GM23338 (cell line): ENCODE results near the gene GFRAL. TPM values are rescaled to one million over a fixed set of nuclear protein-coding genes. Genes with fewer than 3 reads are reported as not detected.

Source experiments
- STAT1 ChIP-seq: IDR thresholded peaks from one replicate; pipeline ENCODE4 v1.6.1; 2016; ENCODE audit warnings: antibody characterized with exemption; ENCODE audit not compliant: unreplicated experiment
- ZNF114 ChIP-seq: fragments of 250-450 bp; sonication (Bioruptor Pico); IDR thresholded peaks from 2 replicates; pipeline ENCODE4 v1.5.0; 2020; ENCODE audit warnings: mild to moderate bottlenecking, moderate library complexity
- polyA plus RNA-seq: library from polyadenylated mRNA; unstranded; fragments of >200 nt; fragmentation: Nextera tagmentation; extraction: Ambion mirVana; gene quantifications from 2 replicates; pipeline ENCODE4 v1.2.1, GENCODE V29; 2016
- total RNA-seq: library from RNA; depleted of rRNA; stranded (reverse); fragments of >200 nt; shearing (Covaris generic); gene quantifications from 2 replicates; pipeline ENCODE4 v1.2.3, GENCODE V29; 2014; rRNA removed
- TF ChIP-seq, protein P1 (sequence below): IDR thresholded peaks from one replicate; pipeline ENCODE4 v1.6.1; 2018; ENCODE audit warnings: antibody characterized with exemption; ENCODE audit not compliant: unreplicated experiment
- TF ChIP-seq, protein P2 (sequence below), 2 experiments: fragments of 200-600 bp in 1 of 2; sonication (generic) in 1 of 2; conservative IDR thresholded peaks; 2 replicates each; pipeline versions ENCODE4 v1.5.1 to v1.6.1; 2016 to 2017; ENCODE audit warnings: antibody characterized with exemption in 2 of 2, low read depth in 2 of 2, mild to moderate bottlenecking in 2 of 2, moderate library complexity in 1 of 2

GFRAL gene
- total and polyA plus RNA-seq, 2 experiments from 2014 or later: not detected

DNA sequence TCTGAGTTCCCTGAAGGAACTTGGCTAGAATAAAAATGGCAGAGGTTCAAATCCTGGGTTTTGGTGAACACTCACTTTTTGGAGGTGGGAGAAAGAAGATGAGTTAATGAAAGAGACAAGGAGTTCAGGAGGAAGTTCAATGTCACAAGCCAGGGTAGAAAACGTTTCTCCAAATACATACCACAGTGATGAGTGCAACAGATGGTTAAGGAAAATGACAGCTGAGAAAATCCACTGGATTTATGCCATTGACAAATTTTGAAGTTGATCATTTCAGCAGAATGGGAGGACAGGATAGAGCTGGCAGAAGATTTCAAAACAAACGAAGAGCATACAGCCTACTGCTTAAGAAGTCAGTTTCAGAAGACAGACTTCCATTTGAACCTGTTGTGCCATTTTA lies 122.7 kb downstream of the GFRAL start (continued):
- TF ChIP-seq, protein P1, sequence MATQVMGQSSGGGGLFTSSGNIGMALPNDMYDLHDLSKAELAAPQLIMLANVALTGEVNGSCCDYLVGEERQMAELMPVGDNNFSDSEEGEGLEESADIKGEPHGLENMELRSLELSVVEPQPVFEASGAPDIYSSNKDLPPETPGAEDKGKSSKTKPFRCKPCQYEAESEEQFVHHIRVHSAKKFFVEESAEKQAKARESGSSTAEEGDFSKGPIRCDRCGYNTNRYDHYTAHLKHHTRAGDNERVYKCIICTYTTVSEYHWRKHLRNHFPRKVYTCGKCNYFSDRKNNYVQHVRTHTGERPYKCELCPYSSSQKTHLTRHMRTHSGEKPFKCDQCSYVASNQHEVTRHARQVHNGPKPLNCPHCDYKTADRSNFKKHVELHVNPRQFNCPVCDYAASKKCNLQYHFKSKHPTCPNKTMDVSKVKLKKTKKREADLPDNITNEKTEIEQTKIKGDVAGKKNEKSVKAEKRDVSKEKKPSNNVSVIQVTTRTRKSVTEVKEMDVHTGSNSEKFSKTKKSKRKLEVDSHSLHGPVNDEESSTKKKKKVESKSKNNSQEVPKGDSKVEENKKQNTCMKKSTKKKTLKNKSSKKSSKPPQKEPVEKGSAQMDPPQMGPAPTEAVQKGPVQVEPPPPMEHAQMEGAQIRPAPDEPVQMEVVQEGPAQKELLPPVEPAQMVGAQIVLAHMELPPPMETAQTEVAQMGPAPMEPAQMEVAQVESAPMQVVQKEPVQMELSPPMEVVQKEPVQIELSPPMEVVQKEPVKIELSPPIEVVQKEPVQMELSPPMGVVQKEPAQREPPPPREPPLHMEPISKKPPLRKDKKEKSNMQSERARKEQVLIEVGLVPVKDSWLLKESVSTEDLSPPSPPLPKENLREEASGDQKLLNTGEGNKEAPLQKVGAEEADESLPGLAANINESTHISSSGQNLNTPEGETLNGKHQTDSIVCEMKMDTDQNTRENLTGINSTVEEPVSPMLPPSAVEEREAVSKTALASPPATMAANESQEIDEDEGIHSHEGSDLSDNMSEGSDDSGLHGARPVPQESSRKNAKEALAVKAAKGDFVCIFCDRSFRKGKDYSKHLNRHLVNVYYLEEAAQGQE: no peak
- TF ChIP-seq ZNF114 (no peak), STAT1 (no peak)
- TF ChIP-seq, protein P2, sequence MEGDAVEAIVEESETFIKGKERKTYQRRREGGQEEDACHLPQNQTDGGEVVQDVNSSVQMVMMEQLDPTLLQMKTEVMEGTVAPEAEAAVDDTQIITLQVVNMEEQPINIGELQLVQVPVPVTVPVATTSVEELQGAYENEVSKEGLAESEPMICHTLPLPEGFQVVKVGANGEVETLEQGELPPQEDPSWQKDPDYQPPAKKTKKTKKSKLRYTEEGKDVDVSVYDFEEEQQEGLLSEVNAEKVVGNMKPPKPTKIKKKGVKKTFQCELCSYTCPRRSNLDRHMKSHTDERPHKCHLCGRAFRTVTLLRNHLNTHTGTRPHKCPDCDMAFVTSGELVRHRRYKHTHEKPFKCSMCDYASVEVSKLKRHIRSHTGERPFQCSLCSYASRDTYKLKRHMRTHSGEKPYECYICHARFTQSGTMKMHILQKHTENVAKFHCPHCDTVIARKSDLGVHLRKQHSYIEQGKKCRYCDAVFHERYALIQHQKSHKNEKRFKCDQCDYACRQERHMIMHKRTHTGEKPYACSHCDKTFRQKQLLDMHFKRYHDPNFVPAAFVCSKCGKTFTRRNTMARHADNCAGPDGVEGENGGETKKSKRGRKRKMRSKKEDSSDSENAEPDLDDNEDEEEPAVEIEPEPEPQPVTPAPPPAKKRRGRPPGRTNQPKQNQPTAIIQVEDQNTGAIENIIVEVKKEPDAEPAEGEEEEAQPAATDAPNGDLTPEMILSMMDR (conservative IDR thresholded peaks at IDR 0.05; ENCODE audit: low read depth in 2 of 2): no peak

Other genes with a start within 250 kb of the GFRAL start
- not detected in 2 replicates for gene HCRTR2, start 153.0 kb upstream of the GFRAL start, total RNA-seq
- 0.12 and 0.15 TPM in 2 replicates for gene HCRTR2, start 153.0 kb upstream of the GFRAL start, polyA plus RNA-seq